Stromal cell of bone marrow (primary cell): Measurements from ENCODE around the gene MVB12A.

Experiments used
- DNase-seq: peaks from one replicate; pipeline ENCODE4 v3.0.0-alpha.2; 2012; ENCODE audit warnings: low read depth

The MVB12A gene

GRCh38 chr19:17471410-17472125 is 51.7 kb downstream of the MVB12A start:
- DNase-seq: no peak

DNA sequence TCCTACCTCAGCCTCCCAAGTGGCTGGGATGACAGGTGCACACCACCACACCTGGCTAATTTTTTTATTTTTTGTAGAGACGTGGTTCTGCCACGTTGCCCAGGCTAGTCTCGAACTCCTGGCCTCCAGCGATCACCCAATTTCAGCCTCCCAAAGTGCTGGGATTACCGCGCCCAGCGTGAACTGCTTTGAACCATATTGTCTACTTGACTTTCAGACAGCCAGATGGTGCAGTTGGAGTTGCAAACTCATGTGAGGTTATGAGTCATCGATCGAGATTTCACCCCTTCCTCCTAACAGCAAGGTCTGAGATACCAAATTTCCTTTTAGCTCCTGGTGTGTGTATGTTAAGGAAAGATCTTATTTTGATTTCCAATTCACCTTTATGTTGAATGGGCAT is 53.2 kb downstream of the MVB12A start:
- DNase-seq: no peak
